HG03108 (cell line): ENCODE measurements around the gene PRIMA1.

Experiments
- ATAC-seq: cut with Tn5 transposase; IDR thresholded peaks from one replicate; pipeline ENCODE4 v1.9.1; 2021; ENCODE audit warnings: moderate library complexity; ENCODE audit not compliant: unreplicated experiment

The PRIMA1 gene

GRCh38 chr14:93685121-93685895 lies 103.0 kb downstream of the PRIMA1 start:
- no peak for ATAC-seq

GRCh38 chr14:93683226-93683625 lies 105.1 kb downstream of the PRIMA1 start:
- ATAC-seq: no peak

GRCh38 chr14:93682459-93682858 lies 105.8 kb downstream of the PRIMA1 start:
- ATAC-seq: no peak

GRCh38 chr14:93676416-93676958 lies 111.8 kb downstream of the PRIMA1 start:
- no peak for ATAC-seq

GRCh38 chr14:93675651-93676050 lies 112.6 kb downstream of the PRIMA1 start:
- no peak for ATAC-seq

- no peak for ATAC-seq
Measured at GRCh38 chr14:93674343-93674742, 113.9 kb downstream of the PRIMA1 start.

GRCh38 chr14:93669632-93670031 lies 118.7 kb downstream of the PRIMA1 start:
- no peak for ATAC-seq
